TTC549 (cell line): ENCODE data around the gene TAF10.

ENCODE experiments used
- FAIRE-seq: peaks from 2 replicates; lab custom pipeline; 2012; peaks lifted over from hg19 to GRCh38; lab: Jason Lieb, UNC

Gene TAF10

GRCh38 chr11:6607190-6607795, 4.7 kb downstream of the TAF10 start:
- FAIRE-seq: no peak

GRCh38 chr11:6606471-6607189, 5.4 kb downstream of the TAF10 start:
- peak; percentile 54 for FAIRE-seq

- no peak for FAIRE-seq
These were observed 7.2 kb downstream of the TAF10 start for GRCh38 chr11:6604790-6605189.

- FAIRE-seq: no peak
These were observed 7.9 kb downstream of the TAF10 start for GRCh38 chr11:6604081-6604626.

- no peak for FAIRE-seq
These were observed 8.5 kb downstream of the TAF10 start, which contains the start of the genes ILK and RRP8 for GRCh38 chr11:6603287-6604080. ILK (plus strand) TSS chr11:6603774; CDS start chr11:6604272, 498 bp downstream. RRP8 (minus strand) TSS chr11:6603616; CDS start chr11:6603502, 114 bp downstream.

GRCh38 chr11:6602096-6602940, 9.7 kb downstream of the TAF10 start:
- FAIRE-seq: no peak

- FAIRE-seq: no peak
These were observed 11.0 kb downstream of the TAF10 start for GRCh38 chr11:6601041-6601461.

- FAIRE-seq: no peak
These were observed 12.1 kb downstream of the TAF10 start for GRCh38 chr11:6599881-6600390.

GRCh38 chr11:6599449-6599848, 12.6 kb downstream of the TAF10 start:
- FAIRE-seq: no peak

- FAIRE-seq: no peak
These were observed 13.5 kb downstream of the TAF10 start for GRCh38 chr11:6598555-6598954.

GRCh38 chr11:6596239-6596877, 15.7 kb downstream of the TAF10 start:
- FAIRE-seq: no peak

- no peak for FAIRE-seq
These were observed 17.8 kb downstream of the TAF10 start for GRCh38 chr11:6594142-6594768.

GRCh38 chr11:6588018-6588417, 24.0 kb downstream of the TAF10 start:
- no peak for FAIRE-seq

GRCh38 chr11:6587360-6587953, 24.6 kb downstream of the TAF10 start:
- no peak for FAIRE-seq

GRCh38 chr11:6586434-6587359, 25.3 kb downstream of the TAF10 start:
- no peak for FAIRE-seq

- FAIRE-seq: no peak
These were observed 27.5 kb downstream of the TAF10 start for GRCh38 chr11:6584528-6584927.

GRCh38 chr11:6583584-6583983, 28.4 kb downstream of the TAF10 start:
- no peak for FAIRE-seq

GRCh38 chr11:6579681-6580080, 32.3 kb downstream of the TAF10 start:
- no peak for FAIRE-seq

GRCh38 chr11:6578134-6578533, 33.9 kb downstream of the TAF10 start:
- FAIRE-seq: no peak
